HCT116 (cell line): Measurements from ENCODE around the gene DPH2. TPM values are rescaled to one million over a fixed set of nuclear protein-coding genes. Genes with fewer than 3 reads are reported as not detected.
A peak's percentile ranks its signal among the peaks of the same experiment; 100 is the strongest.

Experiments
- ATAC-seq: fragments of 200-7000 bp; cut with Tn5 transposase; 2 replicates; pipeline ENCODE4 v1.9.1; 2020; ENCODE audit warnings: mild to moderate bottlenecking, moderate library complexity
- BruUV-seq: library from RNA; stranded (reverse); fragments of 400-500 nt; replicated peaks from 2 replicates; lab custom pipeline; 2021; lab: Mats Ljungman, UMichigan
- CTCF ChIA-PET: fragments of 300-600 bp; sonication (Branson Sonifier 250); formaldehyde crosslinking; loops from one replicate; lab custom pipeline; 2021; ENCODE audit warnings: antibody characterized with exemption; lab: Charles Lee
- POLR2A ChIA-PET: fragments of 300-600, 350-600 bp; sonication (Branson Sonifier 250); formaldehyde crosslinking; loops from one replicate; lab custom pipeline; 2021; ENCODE audit warnings: antibody characterized with exemption; lab: Charles Lee
- RAD21 ChIA-PET, 2 experiments: fragments of 300-600 bp; sonication (Branson Sonifier 250); formaldehyde crosslinking; loops; one replicate each; lab custom pipeline; 2023; ENCODE audit warnings: low total read pairs in 2 of 2; ENCODE audit not compliant: uncharacterized antibody in 2 of 2, unreplicated experiment in 2 of 2, low non-redundant PET in 1 of 2; lab: Charles Lee
- DNase-seq: peaks from one replicate; pipeline ENCODE4 v3.0.0-alpha.2; 2010; ENCODE audit warnings: low read depth, low spot score
- H2AFZ ChIP-seq: fragments of 200-600 bp; shearing (Covaris generic), sonication (generic); 2 replicates; pipeline ENCODE4 v1.6.1; 2017; ENCODE audit warnings: low read depth, mixed run types, mixed read lengths, antibody characterized with exemption, low read length; ENCODE audit not compliant: poor library complexity, severe bottlenecking
- H3K27ac ChIP-seq: 2 replicates; pipeline ENCODE4 v1.5.1; 2012; ENCODE audit warnings: low read depth, low read length
- H3K27me3 ChIP-seq: fragments of 200-600 bp; sonication (generic); 2 replicates; pipeline ENCODE4 v1.6.1; 2016; ENCODE audit warnings: mixed run types, low read length, mixed read lengths; ENCODE audit not compliant: insufficient read depth
- H3K36me3 ChIP-seq, 2 experiments: fragments of 200-500 bp in 1 of 2; fragments of 200-600 bp in 1 of 2; sonication (Bioruptor generic) in 1 of 2; sonication (generic) in 1 of 2; 2 replicates each; pipeline versions ENCODE4 v1.5.1 to v1.6.1; 2014 to 2016; ENCODE audit warnings: low read length in 2 of 2, inconsistent platforms in 1 of 2, mixed read lengths in 1 of 2, mixed run types in 1 of 2; ENCODE audit not compliant: insufficient read depth in 2 of 2, control insufficient read depth in 1 of 2
- H3K4me1 ChIP-seq, 2 experiments: fragments of 200-600 bp in 1 of 2; sonication (generic) in 1 of 2; 2 replicates each; pipeline versions ENCODE4 v1.5.1 to v1.6.1; 2012 to 2017; ENCODE audit warnings: low read length in 2 of 2, inconsistent platforms in 1 of 2, mild to moderate bottlenecking in 1 of 2, mixed read lengths in 1 of 2, mixed run types in 1 of 2, moderate library complexity in 1 of 2; ENCODE audit not compliant: insufficient read depth in 2 of 2, control insufficient read depth in 1 of 2
- H3K4me2 ChIP-seq: fragments of 200-600 bp; sonication (generic); 2 replicates; pipeline ENCODE4 v1.6.1; 2017; ENCODE audit warnings: mixed run types, low read length, mixed read lengths
- H3K4me3 ChIP-seq, 2 experiments: fragments of 200-600 bp in 1 of 2; sonication (generic) in 1 of 2; replicated peaks in 1 of 2; 2 replicates each; pipeline ENCODE4 v1.5.1; 2011 to 2016; ENCODE audit warnings: low read length in 2 of 2, control low read depth in 1 of 2, low read depth in 1 of 2, mild to moderate bottlenecking in 1 of 2, mixed read lengths in 1 of 2, mixed run types in 1 of 2
- H3K79me2 ChIP-seq: fragments of 200-600 bp; sonication (generic); 2 replicates; pipeline ENCODE4 v1.6.1; 2017; ENCODE audit warnings: mild to moderate bottlenecking, mixed run types, low read length, moderate library complexity, mixed read lengths; ENCODE audit not compliant: insufficient read depth
- H3K9ac ChIP-seq: fragments of 200-600 bp; sonication (generic); 2 replicates; pipeline ENCODE4 v1.6.1; 2016; ENCODE audit warnings: low read length, mixed read lengths
- H3K9me2 ChIP-seq: fragments of 200-600 bp; sonication (generic), shearing (Covaris generic); 2 replicates; pipeline ENCODE4 v1.6.1; 2017; ENCODE audit warnings: mixed run types, mild to moderate bottlenecking, moderate library complexity; ENCODE audit not compliant: insufficient read depth
- H3K9me3 ChIP-seq, 2 experiments: fragments of 200-500 bp in 1 of 2; fragments of 200-600 bp in 1 of 2; sonication (Bioruptor generic) in 1 of 2; sonication (generic) in 1 of 2; 2 replicates each; pipeline ENCODE4 v1.6.1; 2014 to 2017; ENCODE audit warnings: low read length in 2 of 2, mixed read lengths in 2 of 2, inconsistent platforms in 1 of 2, low read depth in 1 of 2, mild to moderate bottlenecking in 1 of 2, mixed run types in 1 of 2, moderate library complexity in 1 of 2; ENCODE audit not compliant: control insufficient read depth in 1 of 2, insufficient read depth in 1 of 2
- H4K20me1 ChIP-seq: fragments of 200-600 bp; sonication (generic), shearing (Covaris generic); 2 replicates; pipeline ENCODE4 v1.6.1; 2017; ENCODE audit warnings: mixed run types, mild to moderate bottlenecking, moderate library complexity; ENCODE audit not compliant: insufficient read depth
- ELF1 ChIP-seq: IDR thresholded peaks from 2 replicates; pipeline ENCODE4 v1.6.1; 2012; ENCODE audit warnings: low read depth, borderline replicate concordance
- EZH2phosphoT487 ChIP-seq: fragments of 200-600 bp; IDR thresholded peaks from 2 replicates; pipeline ENCODE4 v1.6.1; 2018; ENCODE audit warnings: antibody characterized with exemption, borderline replicate concordance
- POLR2AphosphoS5 ChIP-seq: IDR thresholded peaks from 2 replicates; pipeline ENCODE4 v1.6.1; 2011; ENCODE audit warnings: mild to moderate bottlenecking, low read depth, low read length, moderate library complexity
- RAD21 ChIP-seq: IDR thresholded peaks from 2 replicates; pipeline ENCODE4 v1.6.1; 2012; ENCODE audit warnings: low read depth, mild to moderate bottlenecking
- SIN3A ChIP-seq: IDR thresholded peaks from 2 replicates; pipeline ENCODE4 v1.6.1; 2012; ENCODE audit warnings: low read depth
- SRF ChIP-seq: IDR thresholded peaks from 2 replicates; pipeline ENCODE4 v1.6.1; 2012; ENCODE audit warnings: low read depth
- YY1 ChIP-seq: IDR thresholded peaks from 2 replicates; pipeline ENCODE4 v1.6.1; 2011; ENCODE audit warnings: low read length, low read depth, moderate library complexity, mild to moderate bottlenecking; ENCODE audit not compliant: insufficient replicate concordance; ENCODE audit errors: extremely low read depth
- ZFX ChIP-seq: fragments of 450-650 bp; IDR thresholded peaks from 2 replicates; pipeline ENCODE4 v1.6.1; 2017
- intact Hi-C: fragments of 100-400 bp; cut with micrococcal nuclease; formaldehyde crosslinking; loops from 2 replicates; pipeline ENCODE4 v1.10.0; 2022
- total RNA-seq: library from RNA; stranded (reverse); gene quantifications from one replicate; pipeline ENCODE4 v1.2.1, GENCODE V29; 2021; ENCODE audit not compliant: unreplicated experiment
- TF ChIP-seq, protein P1 (sequence below): IDR thresholded peaks from 2 replicates; pipeline ENCODE4 v1.6.1; 2011; ENCODE audit warnings: mild to moderate bottlenecking, low read length, moderate library complexity; ENCODE audit not compliant: insufficient replicate concordance; ENCODE audit errors: extremely low read depth
- TF ChIP-seq, protein P2 (sequence below): IDR thresholded peaks from 2 replicates; pipeline ENCODE4 v1.6.1; 2012

DPH2 gene
- total RNA-seq, 1 experiment from 2014 or later: 53.2 TPM

DNA sequence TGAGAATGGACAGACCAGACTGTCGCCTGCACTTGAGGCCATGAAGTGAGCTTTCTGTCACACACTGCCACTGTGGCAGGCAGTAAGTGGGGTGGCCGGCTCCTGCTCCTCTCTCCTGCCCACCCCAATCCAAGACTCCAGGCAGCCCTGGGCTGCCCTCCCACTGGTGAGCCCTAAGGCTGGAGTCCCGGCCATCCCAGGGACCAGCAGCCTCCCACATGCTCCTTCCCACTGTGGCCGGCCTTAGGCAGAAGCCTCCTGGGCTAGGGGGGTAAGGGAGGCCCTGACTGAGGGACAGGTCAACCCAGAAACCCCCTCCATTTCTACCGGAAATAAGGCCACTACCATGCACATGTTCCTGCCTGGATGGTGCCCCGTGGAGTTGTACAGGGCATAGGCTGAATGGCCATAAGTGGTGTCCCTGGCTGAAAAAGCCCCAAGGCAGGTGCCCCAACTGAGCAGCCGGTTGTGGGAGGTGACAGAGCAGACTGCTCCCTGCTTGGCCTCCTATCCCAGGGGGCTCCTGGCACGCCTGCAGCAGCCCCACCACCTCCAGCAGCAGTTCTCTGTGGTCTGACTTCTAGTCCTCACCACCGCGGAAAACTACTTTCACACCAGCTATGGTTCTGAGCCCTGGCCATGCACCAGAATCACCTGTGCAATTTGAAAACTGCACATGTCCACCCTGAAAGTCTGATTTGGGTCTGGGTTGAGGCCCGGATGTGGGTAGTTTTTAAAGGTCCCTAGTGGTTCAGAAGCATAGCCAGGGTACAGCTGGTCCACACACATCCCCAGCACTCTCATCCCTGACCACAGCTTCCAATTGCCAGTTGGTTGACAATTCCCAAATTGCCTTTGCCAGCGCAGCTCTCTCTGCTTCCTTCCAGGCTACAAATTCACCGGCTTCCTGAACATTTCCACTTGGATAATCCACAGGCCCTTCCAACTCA, 37.8 kb upstream of the DPH2 start:
- no peak for DNase-seq
- ATAC-seq: no peak
- RAD21 ChIA-PET: interaction anchor here in 1 of 2 experiments (0.5 to 3.6 kb wide), 2 partner anchors 74 to 167 kb away, joined by 3 to 109 read pairs; no protein-coding TSS in a partner anchor
- Histone ChIP-seq H3K36me3 (0 out of 4 replicates have a peak, but pooled peaks cover 0 to 4% of the 10 kb centered on the region in 2 experiments), H3K4me3 (no peak overlapping the region), H3K27me3 (no peaks in the 10 kb centered on the region), H3K4me1 (peaks cover 37 to 86% of the 10 kb centered on the region in 2 experiments), H3K79me2 (peaks cover 9% of the 10 kb centered on the region; the same call in 1 of the 2 replicates), H3K9ac (peak overlapping the region; percentile 80), H3K27ac (no peak overlapping the region), H3K9me3 (no peaks in the 10 kb centered on the region), H4K20me1 (no peaks in the 10 kb centered on the region), H2AFZ (no peak overlapping the region), H3K9me2 (no peaks in the 10 kb centered on the region), H3K4me2 (peak overlapping the region; percentile 92)
- no TSS peak for BruUV-seq
- TF ChIP-seq SRF: no peak
- no peak for TF ChIP-seq SIN3A
- no peak for TF ChIP-seq ZFX
- TF ChIP-seq YY1: no peak
- no peak for TF ChIP-seq POLR2AphosphoS5
- TF ChIP-seq EZH2phosphoT487: no peak
- TF ChIP-seq, protein P1, sequence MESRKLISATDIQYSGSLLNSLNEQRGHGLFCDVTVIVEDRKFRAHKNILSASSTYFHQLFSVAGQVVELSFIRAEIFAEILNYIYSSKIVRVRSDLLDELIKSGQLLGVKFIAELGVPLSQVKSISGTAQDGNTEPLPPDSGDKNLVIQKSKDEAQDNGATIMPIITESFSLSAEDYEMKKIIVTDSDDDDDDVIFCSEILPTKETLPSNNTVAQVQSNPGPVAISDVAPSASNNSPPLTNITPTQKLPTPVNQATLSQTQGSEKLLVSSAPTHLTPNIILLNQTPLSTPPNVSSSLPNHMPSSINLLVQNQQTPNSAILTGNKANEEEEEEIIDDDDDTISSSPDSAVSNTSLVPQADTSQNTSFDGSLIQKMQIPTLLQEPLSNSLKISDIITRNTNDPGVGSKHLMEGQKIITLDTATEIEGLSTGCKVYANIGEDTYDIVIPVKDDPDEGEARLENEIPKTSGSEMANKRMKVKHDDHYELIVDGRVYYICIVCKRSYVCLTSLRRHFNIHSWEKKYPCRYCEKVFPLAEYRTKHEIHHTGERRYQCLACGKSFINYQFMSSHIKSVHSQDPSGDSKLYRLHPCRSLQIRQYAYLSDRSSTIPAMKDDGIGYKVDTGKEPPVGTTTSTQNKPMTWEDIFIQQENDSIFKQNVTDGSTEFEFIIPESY: no peak
- TF ChIP-seq, protein P2, sequence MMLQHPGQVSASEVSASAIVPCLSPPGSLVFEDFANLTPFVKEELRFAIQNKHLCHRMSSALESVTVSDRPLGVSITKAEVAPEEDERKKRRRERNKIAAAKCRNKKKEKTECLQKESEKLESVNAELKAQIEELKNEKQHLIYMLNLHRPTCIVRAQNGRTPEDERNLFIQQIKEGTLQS: no peak
- TF ChIP-seq ELF1: no peak
- no peak for TF ChIP-seq RAD21
- CTCF ChIA-PET: interaction anchor here (3.3 to 12.2 kb wide), 3 partner anchors 14 to 402 kb away, joined by 26 to 479 read pairs (median 130); partner anchors contain the start of genes IPO13 and PTPRF
- intact Hi-C loops: loop anchor here (5.0 kb wide), 3 partner anchors 95 to 405 kb away; no protein-coding TSS in a partner anchor
- POLR2A ChIA-PET: interaction anchor here (1.5 kb wide), 1 partner anchor 11 kb away, joined by 3 read pairs; no protein-coding TSS in a partner anchor
